ENCODE results near the gene MEIS2.

Gene MEIS2

DNA sequence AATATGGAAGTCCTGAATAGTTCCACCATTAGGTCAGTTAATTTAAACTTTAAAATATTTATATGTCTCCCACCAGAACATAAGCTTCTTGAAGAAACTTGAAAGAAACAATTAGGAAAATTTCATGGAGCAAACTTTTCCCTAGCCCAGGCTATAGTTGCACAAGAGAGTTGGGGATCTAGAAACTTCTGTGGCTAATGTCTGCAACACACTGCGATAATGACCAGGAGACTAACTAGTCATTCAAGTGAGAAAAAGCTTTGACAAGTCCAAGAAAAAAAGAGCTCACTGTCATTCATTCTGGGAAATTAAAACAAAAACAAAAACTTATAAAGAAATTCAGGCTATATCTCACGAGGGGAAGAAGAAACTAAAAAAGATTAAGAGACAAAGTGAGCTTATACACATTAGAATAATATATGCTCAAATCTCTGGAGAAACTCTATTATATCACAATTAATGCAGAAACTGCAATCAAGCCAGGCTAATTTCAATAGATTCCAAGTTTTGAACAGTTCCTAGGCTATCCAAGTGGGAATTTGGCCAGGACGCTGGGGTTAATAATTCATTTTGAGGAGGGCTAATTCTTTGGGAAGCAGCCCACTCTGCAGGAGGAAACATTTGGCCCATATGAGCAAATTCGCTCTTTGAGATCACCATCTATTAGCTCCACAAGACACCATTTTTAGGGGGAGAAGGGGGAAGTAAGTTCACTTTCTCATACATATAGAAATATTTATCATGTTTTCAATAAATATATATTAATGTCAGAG lies 134.6 kb downstream of the MEIS2 start:
- DNase-seq (ENCODE audit: low read depth, low spot score) = no peak

DNA sequence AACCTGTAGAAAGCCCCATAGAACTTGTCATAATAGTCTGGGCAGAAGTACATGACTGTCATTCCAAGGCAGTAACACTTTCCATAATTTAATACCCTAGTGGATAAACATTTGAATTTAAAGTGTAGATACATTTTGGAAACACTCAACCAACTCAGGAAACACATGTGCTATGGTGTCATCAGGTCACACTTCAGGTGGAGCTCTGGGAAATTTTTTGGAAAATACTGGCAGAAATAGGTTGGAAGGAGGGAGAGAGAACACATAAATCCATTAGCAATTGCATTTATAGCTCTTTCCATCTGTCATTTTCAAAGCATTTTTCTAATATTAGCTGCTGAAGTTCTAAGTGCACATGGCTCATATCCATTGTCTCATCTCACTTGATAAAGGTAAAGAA lies 135.7 kb downstream of the MEIS2 start:
- no peak for DNase-seq (ENCODE audit: low read depth, low spot score)

DNA sequence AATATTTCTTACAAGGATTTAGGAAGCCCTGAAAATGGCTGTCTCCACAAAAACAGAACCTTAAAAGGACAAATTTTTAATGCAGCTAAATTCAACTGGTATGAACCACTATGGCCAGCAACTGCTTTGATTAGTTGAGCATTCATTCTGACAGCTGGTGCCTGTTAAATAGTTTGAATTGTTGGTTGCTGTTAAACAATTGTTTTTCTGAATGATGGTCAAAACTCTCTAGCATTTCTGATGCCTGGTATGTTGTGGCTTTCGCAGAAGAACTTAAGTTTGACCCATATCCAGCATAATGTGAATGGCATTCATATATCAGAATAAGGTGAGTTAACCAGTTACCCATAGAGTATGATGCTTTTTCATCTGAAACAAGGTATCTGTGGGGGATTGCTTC lies 138.4 kb downstream of the MEIS2 start:
- DNase-seq (ENCODE audit: low read depth, low spot score) = no peak

DNA sequence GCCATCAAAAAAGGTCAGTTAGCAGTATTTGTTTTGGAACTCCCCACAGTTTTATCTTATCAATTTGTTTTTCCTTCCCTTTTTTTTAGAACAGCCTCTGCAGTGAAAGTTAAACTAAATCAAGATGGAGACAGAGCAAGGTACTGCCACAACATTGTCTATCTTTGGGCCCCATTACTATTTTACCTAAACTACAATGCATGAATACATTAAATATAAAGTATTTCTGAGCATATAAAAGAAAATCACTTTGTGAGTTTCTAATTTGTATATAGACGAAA lies 139.5 kb downstream of the MEIS2 start:
- no peak for DNase-seq (ENCODE audit: low read depth, low spot score)

DNA sequence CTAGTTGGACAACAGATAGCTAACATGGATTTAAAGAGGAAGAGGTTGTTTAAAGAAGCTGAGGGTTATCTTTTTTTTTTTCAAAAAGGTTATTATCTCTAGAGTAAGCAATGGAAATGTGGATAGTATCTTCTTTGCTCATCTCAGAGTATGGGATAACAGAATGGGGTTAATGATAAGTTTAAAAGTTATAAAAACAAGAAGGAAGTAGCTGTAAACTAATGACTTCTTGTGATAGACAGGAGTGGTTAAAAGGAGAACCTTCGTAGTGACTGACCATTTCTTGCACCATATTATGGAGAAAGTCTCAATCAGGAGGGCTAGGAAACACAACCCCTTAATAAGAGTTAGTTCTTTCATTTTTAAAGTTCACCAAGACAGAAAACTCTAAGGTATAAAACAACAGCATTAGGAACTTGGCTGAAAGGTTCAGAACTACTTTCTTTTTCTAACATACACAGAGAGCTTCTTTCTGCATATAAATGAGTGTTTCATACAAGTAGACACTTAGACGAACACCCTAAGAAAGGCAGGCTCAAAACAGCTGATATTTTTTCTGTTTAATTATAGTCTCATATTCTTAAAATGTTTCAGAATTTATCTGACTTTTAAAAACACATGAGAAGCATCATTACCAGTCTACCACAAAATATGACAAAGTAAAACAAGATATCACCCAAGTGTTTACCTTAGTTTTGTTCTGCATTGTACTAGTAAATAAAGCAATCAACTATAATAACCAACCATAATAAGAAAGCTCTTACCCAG lies 140.0 kb downstream of the MEIS2 start:
- DNase-seq (ENCODE audit: low read depth, low spot score) = no peak

DNA sequence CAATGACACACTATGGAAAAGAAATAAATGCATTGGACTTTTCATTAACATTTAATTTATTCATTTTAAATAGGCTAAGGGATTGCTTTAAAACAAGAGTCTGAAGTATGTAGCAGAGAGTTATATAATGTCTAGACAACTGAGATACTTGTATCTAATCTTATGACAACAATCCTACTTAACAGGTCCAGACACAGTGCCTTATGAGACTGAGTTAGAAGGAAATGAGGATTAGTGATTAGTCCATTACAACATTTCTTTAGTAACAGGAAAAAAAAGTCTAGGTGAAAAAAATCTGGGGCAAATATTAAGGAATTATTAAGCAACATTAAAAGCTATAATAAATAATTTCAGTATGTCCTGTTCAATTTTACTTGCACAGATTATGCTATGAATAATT lies 140.6 kb downstream of the MEIS2 start:
- DNase-seq (ENCODE audit: low read depth, low spot score) = no peak

DNA sequence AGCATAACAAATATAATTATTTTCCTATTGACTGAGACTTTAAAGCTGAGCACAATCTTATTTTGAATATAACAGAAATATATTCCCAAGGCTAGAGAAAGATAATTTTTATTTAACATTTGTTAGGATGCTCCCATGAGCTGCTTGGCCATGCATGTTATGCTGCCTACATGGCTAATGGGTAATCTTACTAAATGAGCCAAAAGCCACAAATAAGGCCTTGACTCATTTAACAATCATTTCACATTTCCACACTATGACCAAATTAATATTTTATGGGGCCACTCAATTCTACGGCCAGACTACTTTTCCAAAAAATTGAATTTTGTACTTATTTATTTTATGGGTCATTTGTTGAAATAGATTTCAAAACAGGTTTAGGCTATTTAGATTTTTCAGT lies 141.7 kb downstream of the MEIS2 start:
- no peak for DNase-seq (ENCODE audit: low read depth, low spot score)

DNA sequence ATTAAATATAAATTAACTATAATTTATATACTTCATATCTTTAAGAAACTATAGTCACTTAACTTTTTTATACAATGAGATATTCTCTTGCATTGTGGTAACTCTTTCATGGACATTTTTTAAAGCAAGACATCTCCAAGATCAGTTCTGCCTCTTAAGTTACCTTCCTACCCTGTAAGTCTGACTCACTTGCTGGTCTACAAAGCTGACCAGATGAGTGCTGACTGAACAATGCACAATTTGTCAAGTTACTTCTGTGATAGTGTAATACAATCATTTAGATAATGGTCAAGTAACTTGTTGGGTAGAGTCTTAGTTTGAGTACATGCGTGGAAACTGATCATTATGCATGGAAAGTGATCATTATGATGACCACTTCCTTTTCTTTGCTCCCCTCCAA lies 145.9 kb downstream of the MEIS2 start:
- DNase-seq (ENCODE audit: low read depth, low spot score) = no peak

DNA sequence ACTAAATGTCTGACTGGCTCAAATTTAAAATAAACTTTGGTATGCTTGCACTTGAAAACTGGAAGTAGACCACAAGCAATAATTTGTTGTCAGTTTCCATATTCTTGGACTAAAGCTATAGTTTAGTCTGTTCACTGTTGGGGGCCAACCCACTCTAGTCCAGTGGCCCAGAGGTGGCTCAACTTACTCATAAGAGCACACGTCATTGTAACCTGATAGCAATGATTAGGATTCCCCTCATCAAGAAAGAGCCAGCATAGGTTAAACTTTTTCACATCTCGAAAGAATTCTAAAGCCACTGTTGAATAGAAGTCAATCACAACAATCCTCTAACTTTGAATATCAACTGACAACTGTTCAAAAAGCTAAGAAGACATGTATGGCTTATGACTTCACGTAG lies 147.0 kb downstream of the MEIS2 start:
- no peak for DNase-seq (ENCODE audit: low read depth, low spot score)

DNA sequence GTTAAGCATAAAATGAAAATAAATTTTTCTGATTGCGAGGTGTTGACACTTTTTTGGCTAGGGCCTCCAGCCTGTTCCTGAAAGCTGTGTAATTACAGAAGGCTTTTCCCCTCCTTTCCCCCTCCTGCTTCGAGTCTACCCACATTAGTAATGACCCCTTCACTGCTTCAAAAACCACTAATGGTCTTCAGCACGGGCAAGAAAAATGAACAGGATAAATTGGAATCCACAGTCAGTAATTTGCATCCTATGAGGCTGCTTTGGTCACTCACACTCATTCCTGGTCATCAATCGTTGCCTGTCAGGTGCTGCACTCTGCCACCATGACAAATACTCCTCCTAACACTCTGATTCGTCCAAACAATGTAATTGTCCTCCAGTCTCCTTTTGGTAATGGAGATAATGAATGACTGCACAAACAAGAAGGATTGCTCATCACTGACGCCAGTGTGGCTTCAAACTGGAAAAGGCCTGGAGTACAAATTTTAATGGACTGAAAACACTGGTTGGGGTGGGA lies 148.6 kb downstream of the MEIS2 start:
- DNase-seq (ENCODE audit: low read depth, low spot score) = no peak

DNA sequence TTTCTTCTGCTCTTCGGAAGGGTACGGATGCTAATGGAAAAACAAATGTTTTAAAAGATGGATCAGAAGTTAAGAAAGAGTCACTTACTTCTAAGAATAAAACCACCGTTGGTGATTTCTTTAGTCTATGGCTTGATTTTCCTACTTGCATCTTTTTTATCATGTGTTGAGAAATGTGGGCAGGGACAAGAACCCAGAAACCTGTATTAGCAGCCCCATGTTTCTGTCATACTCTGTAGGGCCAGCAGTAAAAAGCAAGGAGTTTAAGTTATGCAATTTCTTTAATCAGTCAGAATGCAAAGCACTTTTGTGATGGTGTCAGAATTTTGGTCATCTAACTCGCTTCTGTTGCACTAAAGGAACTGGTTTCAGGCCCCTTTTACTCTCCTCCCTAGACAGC lies 150.0 kb downstream of the MEIS2 start:
- no peak for DNase-seq (ENCODE audit: low read depth, low spot score)

DNA sequence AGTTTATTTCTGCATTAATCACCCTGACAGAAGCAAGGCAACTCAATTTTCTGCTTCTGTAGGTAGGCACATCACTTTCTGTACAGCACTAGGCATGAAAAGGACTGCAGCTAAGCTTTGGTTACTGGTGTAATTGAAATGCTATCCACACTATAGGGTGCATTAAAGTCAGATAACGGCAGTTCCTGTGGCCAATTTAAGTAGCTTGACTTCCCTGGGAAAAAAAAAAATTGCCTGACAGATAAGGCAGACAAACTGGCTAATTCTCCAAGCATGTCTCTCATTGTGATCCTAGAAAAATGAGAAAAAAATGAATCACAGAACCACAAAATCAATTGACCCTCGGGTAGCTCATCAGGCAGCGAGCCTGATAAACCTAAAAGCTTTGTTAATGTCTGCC lies 151.4 kb downstream of the MEIS2 start:
- no peak for DNase-seq (ENCODE audit: low read depth, low spot score)

DNA sequence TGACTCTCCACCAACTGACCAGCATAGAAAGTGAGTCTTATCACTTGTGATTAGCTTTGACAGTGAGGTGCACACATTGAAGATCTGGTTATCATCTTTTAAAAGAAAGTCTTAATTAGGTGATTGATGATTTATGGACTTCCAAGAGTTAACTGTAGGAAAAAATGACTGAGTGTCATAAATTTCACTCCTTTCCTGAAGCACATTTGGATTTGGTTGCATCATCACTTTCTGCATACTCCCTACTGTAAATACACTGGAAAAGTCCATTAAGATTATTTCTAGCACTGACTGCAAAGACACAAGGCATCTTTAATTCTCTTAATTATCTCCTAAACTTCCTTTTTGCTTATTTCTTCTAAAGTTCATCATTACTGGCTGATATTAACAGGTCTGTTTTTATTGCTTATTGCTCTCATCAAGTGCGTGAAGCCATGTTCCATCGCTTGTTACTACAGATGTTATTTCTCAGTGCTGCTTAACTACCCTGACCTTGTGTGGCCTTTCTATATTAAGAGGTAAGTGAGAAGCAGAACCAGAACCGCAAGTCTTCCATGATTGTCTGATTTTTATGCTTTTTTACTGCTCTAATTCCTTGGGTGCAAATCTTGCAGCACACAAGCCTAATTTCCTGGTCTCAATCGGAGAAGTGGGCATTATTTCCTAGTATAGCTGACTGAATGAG lies 153.2 kb downstream of the MEIS2 start:
- DNase-seq (ENCODE audit: low read depth, low spot score) = no peak

DNA sequence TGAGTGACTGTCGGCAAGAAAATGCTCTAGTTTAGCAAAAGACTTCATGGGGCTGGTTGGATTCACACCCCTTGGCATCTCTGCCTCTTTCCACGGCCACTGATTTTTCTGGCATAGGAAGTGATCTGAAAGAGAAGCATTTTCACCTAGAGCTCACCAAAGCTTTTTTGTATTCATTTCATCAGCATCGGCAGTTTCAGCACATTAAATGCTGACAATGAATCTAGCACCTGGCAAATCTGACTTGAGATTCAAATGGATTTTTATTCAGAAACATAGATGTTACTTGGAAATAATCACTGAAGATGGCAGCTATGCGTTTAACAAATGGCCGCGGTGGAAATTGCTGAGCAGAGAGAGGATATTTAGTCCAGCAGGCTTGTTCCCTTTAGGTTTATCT lies 155.9 kb downstream of the MEIS2 start:
- DNase-seq (ENCODE audit: low read depth, low spot score) = no peak

DNA sequence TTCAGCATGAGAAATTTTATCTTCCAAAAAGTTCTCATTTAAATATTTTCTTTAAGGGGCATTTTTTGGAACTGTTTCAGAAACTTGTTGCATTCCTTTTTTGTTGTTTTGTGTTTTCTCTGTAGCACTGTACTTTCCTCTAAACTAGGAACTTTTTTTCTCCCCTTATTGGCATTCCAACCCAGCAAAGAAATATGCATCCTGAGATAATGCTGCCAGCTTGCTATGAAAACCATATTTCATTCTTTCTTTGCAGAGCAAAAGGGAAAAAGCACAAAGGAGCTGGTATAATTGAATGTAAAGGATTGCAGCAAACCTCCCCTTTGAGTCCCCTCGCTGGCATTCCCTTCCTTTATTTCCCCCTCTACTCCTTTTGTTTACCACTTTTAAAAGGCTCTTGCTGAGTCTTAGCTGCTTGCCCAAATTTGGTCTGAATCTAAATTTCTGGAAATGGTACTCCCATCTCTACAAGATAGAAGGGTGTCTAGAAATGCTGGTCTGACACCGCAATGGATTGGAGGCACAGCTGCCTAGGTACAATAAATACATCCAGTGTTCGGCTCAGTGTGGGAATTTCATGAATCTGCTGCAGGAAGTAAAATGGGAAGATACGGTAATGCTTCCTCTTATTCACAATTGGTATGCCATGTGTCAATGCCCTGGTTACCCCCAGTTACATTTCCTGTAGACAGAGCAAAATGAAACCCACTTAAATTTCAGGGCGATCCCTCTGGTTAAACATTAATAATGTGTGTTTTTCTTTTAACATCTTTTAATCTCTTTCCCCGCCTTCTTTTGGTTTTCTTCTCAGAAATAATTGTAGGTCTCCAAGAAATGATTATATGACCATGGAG lies 156.6 kb downstream of the MEIS2 start:
- no peak for DNase-seq (ENCODE audit: low read depth, low spot score)

DNA sequence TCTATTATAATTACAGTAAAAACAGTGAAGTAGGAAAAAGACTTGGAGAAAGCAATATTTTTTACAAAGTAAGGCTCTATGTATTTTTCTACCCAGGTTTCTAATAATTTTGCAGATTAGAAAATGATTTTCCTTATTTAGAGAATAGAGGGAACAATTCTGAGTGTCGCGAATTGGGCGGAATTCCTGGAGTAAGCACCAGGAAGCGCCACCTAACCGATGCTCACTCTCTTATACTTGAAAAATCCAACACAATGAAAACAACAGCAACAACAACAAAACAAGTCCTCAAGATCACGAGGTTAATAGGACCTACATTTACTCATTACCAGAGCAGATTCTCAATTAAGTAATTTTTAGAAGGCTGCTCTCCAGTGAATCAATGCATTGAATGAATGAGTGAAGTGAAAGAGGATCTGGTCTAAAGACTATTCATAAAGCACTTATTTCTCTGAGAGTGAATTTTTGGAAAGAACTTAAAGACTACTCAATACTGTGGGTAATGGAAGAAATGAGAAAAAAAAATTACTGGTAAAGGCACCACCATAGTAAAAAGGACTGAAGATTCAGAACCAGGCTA lies 158.0 kb downstream of the MEIS2 start:
- no peak for DNase-seq (ENCODE audit: low read depth, low spot score)

DNA sequence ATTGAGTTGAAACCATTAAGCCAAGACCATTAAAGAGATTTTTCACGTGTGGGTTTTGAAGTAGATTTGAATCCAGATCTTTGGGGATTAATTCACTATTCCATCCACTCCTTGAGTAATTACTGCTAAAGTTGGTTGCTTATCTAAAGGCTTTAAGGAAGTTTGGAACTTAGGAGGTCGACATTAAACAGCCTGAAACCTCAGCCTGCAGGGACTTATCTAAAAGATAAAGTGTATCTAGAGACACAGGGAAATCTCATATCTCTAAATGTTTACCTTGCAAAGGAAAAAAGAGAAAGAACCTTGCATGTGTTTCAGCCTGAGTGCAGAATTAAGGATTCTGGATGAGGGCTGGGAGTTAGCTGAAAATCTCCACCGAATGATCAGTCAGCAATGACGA lies 158.6 kb downstream of the MEIS2 start:
- no peak for DNase-seq (ENCODE audit: low read depth, low spot score)

DNA sequence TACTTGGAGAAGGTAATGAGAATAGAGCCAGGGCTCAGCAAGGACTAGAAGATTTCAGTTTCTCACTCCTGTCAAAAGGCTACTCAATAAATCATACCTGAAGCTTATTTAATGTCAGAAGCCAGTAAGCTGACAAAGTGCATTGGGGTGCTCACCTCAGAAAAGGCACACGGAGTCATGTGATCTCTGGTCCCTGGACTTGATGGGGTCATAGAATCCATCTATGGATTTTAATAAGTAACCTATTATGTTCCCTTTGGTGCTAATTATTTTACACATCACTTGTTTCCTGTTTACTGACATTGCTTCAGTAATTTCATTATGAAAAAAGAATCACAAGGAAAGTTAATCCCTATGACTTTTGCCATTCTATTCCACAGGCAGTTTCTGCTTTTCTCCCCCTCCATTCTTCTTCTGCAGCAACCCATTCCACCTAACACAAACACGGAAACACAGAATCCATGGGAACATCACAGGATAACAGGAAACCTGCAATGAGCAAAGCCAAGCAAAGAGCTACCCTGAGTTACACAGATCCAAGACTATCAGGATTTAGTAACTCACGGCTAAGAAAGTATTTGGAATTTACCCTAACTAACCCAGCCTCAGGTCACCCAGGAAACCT lies 159.6 kb downstream of the MEIS2 start:
- no peak for DNase-seq (ENCODE audit: low read depth, low spot score)

DNA sequence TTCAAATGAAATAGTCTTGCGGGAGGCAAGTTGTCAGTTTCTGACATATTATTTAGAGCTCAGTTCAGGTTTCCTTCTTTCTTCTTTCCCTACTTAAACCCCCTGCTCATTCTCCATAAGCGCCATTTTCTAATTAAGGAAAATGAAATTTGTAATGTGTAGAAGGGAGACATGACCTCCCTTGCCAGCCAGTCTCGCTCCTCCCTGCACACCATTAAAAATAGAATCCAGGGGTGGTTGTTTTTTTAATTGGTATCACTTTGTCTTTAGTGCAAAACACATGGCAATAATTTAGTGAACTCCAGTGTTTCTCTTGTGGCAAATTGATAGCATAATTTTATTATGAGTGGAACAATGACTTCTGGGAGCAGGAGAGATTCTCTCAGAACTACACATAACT lies 160.1 kb downstream of the MEIS2 start:
- no peak for DNase-seq (ENCODE audit: low read depth, low spot score)

DNA sequence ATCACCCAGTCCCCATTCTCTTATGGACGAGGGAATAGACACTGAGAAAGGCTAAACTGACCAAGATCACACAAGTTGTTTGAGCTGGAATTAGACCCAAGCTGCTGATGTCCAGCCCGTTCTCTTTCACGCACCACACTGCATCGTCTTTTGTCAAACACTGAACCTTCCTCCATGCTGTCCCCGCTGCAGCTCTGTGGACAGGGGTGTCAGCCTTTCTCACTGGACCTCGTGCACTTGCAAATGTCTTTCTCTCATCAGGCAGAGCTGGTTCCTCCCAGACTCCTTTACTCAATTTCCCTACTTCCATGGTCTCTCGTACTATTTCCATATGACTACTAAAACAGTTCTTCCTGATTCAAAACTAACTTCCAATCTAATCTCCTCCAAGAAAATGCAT lies 161.6 kb downstream of the MEIS2 start:
- no peak for DNase-seq (ENCODE audit: low read depth, low spot score)

DNA sequence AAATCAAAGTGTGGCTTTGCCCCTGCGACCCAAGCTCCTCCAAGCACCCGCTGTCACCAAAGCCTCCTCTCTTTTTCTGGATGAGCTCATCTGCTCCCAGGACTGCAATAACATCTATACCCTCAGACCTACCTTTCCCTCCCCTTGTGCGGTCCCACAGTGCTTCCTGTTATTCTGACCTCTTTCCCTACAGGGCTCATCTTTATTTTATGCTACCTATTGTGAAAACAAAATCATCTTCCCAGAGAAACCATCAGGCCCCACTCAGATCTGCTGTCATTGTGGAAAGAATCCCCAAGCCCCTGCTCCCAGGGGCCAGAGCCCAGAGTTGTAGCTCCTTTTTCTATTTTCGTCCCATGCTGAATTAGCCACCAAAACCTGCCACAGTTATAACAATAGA lies 162.2 kb downstream of the MEIS2 start:
- no peak for DNase-seq (ENCODE audit: low read depth, low spot score)

Measured in iPS DF 19.7 (cell line).